Hepatocyte (in vitro differentiated cells): ENCODE results near the gene SPATA9. TPM values are rescaled to one million over a fixed set of nuclear protein-coding genes. Genes with fewer than 3 reads are reported as not detected.

Experiments used
- DNase-seq: peaks from one replicate; pipeline ENCODE4 v3.0.0-alpha.2; 2016; ENCODE audit warnings: low spot score
- H2AFZ ChIP-seq: fragments of 200-600 bp; sonication (generic); 2 replicates; pipeline ENCODE4 v1.6.0; 2016; ENCODE audit warnings: antibody characterized with exemption, mild to moderate bottlenecking
- H3K27ac ChIP-seq: fragments of 200-600 bp; sonication (generic); 2 replicates; pipeline ENCODE4 v1.5.1; 2016; ENCODE audit warnings: mild to moderate bottlenecking
- H3K27me3 ChIP-seq: fragments of 200-600 bp; sonication (generic); 2 replicates; pipeline ENCODE4 v1.6.1; 2016
- H3K36me3 ChIP-seq: fragments of 200-600 bp; sonication (generic); replicated peaks from 2 replicates; pipeline ENCODE4 v1.5.1; 2016; ENCODE audit warnings: low read depth; ENCODE audit not compliant: insufficient read depth
- H3K4me1 ChIP-seq: fragments of 200-600 bp; sonication (generic); 2 replicates; pipeline ENCODE4 v1.5.1; 2016; ENCODE audit warnings: mild to moderate bottlenecking, moderate library complexity; ENCODE audit not compliant: insufficient read depth
- H3K4me2 ChIP-seq: fragments of 200-600 bp; sonication (generic); 2 replicates; pipeline ENCODE4 v1.6.0; 2016
- H3K4me3 ChIP-seq: fragments of 200-600 bp; sonication (generic); 2 replicates; pipeline ENCODE4 v1.5.1; 2016; ENCODE audit warnings: mild to moderate bottlenecking
- H3K79me2 ChIP-seq: fragments of 200-600 bp; sonication (generic); 2 replicates; pipeline ENCODE4 v1.6.0; 2017; ENCODE audit warnings: mild to moderate bottlenecking
- H3K9me2 ChIP-seq: fragments of 200-600 bp; sonication (generic); replicated peaks from 2 replicates; pipeline ENCODE4 v1.6.0; 2017; ENCODE audit warnings: mild to moderate bottlenecking; ENCODE audit not compliant: insufficient read depth
- H3K9me3 ChIP-seq: fragments of 200-600 bp; sonication (generic); 2 replicates; pipeline ENCODE4 v1.5.1; 2016; ENCODE audit warnings: low read depth, mild to moderate bottlenecking
- H4K20me1 ChIP-seq: fragments of 200-600 bp; sonication (generic); 2 replicates; pipeline ENCODE4 v1.6.0; 2016; ENCODE audit warnings: mild to moderate bottlenecking; ENCODE audit not compliant: insufficient read depth, poor library complexity, severe bottlenecking
- CTCF ChIP-seq: fragments of 200-600 bp; sonication (generic); IDR thresholded peaks from 2 replicates; pipeline ENCODE4 v1.5.1; 2016; ENCODE audit warnings: antibody characterized with exemption, mild to moderate bottlenecking; ENCODE audit not compliant: poor library complexity
- EZH2 ChIP-seq: fragments of 200-600 bp; sonication (generic); IDR thresholded peaks from 2 replicates; pipeline ENCODE4 v1.6.1; 2016; ENCODE audit warnings: antibody characterized with exemption, mild to moderate bottlenecking, borderline replicate concordance
- EZH2phosphoT487 ChIP-seq: fragments of 200-600 bp; sonication (generic); IDR thresholded peaks from one replicate; pipeline ENCODE4 v1.6.1; 2018; ENCODE audit warnings: antibody characterized with exemption, mild to moderate bottlenecking, low read depth, moderate library complexity; ENCODE audit not compliant: unreplicated experiment, severe bottlenecking
- WGBS: methylation state at CpG from one replicate; pipeline ENCODE4 v1.1.6; 2016; ENCODE audit warnings: low lambda C conversion rate; ENCODE audit errors: missing lambda C conversion rate; 5-methylcytosine and 5-hydroxymethylcytosine counted together
- polyA plus RNA-seq: library from polyadenylated mRNA; unstranded; fragments of >200 nt; fragmentation: Nextera tagmentation; extraction: Ambion mirVana; gene quantifications from 2 replicates; pipeline ENCODE4 v1.2.1, GENCODE V29; 2016
- total RNA-seq: library from RNA; depleted of rRNA; stranded (reverse); fragments of >200 nt; gene quantifications from 2 replicates; pipeline ENCODE4 v1.2.3, GENCODE V29; 2014

Gene SPATA9
- total and polyA plus RNA-seq, 2 experiments from 2014 or later, result 0.33 to 1.2 TPM

- H3K4me2 ChIP-seq, result peak overlapping the region; percentile 76
- peak overlapping the region; percentile 39 for H2AFZ ChIP-seq
- H3K27me3 ChIP-seq, result no peaks in the 10 kb centered on the region
- H3K79me2 ChIP-seq, result peaks cover 36% of the 10 kb centered on the region
- peak overlapping the region; percentile 78 for H3K4me3 ChIP-seq
- H3K27ac ChIP-seq, result peak overlapping the region; percentile 89
- no peaks in the 10 kb centered on the region for H4K20me1 ChIP-seq
- H3K9me3 ChIP-seq, result no peaks in the 10 kb centered on the region
- peaks cover 41% of the 10 kb centered on the region for H3K4me1 ChIP-seq
- no peaks in the 10 kb centered on the region for H3K9me2 ChIP-seq
- WGBS, result 22% methylated on average over 11 of the region's 11 CpGs
- no peak for DNase-seq
- TF ChIP-seq EZH2phosphoT487, result no peak
- no peak for TF ChIP-seq CTCF
- TF ChIP-seq EZH2, result no peak
- no peaks in the 10 kb centered on the region for H3K36me3 ChIP-seq
Observed at GRCh38 chr5:95730011-95730700, 47.4 kb upstream of the SPATA9 start.

- peak overlapping the region; percentile 78 for H3K4me3 ChIP-seq
- H3K9me3 ChIP-seq, result no peaks in the 10 kb centered on the region
- H3K36me3 ChIP-seq, result no peaks in the 10 kb centered on the region
- H3K4me2 ChIP-seq, result peak overlapping the region; percentile 76
- H3K79me2 ChIP-seq, result peaks cover 28% of the 10 kb centered on the region
- H2AFZ ChIP-seq, result peak overlapping the region; percentile 39
- peaks cover 33% of the 10 kb centered on the region for H3K4me1 ChIP-seq
- DNase-seq, result no peak
- TF ChIP-seq CTCF, result no peak
- TF ChIP-seq EZH2phosphoT487, result no peak
- no peak for TF ChIP-seq EZH2
- 88% methylated on average over 8 of the region's 8 CpGs for WGBS
- H3K27ac ChIP-seq, result peak overlapping the region; percentile 89
- H4K20me1 ChIP-seq, result no peaks in the 10 kb centered on the region
- H3K9me2 ChIP-seq, result no peaks in the 10 kb centered on the region
- no peaks in the 10 kb centered on the region for H3K27me3 ChIP-seq
Observed at GRCh38 chr5:95729115-95730010, 46.6 kb upstream of the SPATA9 start.

GRCh38 chr5:95728494-95729114 lies 45.8 kb upstream of the SPATA9 start:
- peaks cover 21% of the 10 kb centered on the region for H3K79me2 ChIP-seq
- no peaks in the 10 kb centered on the region for H4K20me1 ChIP-seq
- H3K9me2 ChIP-seq, result no peaks in the 10 kb centered on the region
- peak overlapping the region; percentile 3 for H3K4me2 ChIP-seq
- TF ChIP-seq EZH2 (no peak), CTCF (no peak), EZH2phosphoT487 (no peak)
- H2AFZ ChIP-seq, result no peak overlapping the region
- WGBS, result 82% methylated on average over 3 of the region's 3 CpGs
- H3K4me3 ChIP-seq, result no peak overlapping the region
- H3K27me3 ChIP-seq, result no peaks in the 10 kb centered on the region
- H3K36me3 ChIP-seq, result no peaks in the 10 kb centered on the region
- no peaks in the 10 kb centered on the region for H3K9me3 ChIP-seq
- DNase-seq, result no peak
- peak overlapping the region; percentile 89 for H3K27ac ChIP-seq
- peaks cover 30% of the 10 kb centered on the region for H3K4me1 ChIP-seq
